ENCODE data around the gene DENND1A.
"Not testable (repeated sequence)": the region's sequence is repeated elsewhere in the genome, so short reads cannot be mapped to it uniquely, and the experiment has no call there.

The DENND1A gene

DNA sequence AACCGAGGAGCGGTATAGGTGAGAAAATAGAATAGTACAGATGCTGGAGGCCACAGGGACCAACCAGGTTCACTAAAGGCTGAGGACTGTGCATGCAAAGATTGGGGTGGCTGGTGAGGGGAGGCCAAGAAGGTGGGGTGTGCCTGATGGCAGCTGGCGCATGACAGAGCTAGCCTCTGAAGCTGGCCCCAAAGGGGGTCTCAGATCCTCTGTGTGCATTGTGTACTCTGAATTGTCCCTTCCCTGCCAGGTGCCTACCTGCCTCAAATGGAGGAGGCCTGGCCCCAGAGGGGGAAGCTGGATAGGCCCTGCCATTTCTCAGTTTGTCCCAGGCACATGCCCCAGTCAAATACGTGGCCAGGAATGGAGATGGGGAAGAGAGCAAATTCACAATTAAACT, 510.8 kb downstream of the DENND1A start:
- DNase-seq, result no peak

DNA sequence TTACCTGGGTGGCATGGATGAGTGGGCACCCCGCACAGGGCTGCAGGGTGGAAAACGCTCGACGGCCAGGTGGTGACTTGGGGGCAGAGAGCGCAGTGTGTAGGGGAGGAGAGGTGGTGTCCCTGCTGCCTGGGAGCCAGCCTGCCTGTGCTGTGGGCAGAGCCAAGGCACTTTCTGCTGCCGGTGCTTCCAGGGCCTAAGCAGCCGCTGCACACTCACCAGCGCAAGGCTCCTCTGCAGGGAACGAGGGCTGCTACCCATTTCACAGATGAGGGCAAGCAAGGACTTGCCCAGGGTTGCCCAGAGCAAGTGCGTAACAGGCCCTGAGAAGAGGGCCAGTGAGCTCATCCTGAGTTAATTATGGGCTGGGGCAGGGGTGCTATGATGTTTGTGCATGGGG, 511.4 kb downstream of the DENND1A start:
- no peak for DNase-seq

DNA sequence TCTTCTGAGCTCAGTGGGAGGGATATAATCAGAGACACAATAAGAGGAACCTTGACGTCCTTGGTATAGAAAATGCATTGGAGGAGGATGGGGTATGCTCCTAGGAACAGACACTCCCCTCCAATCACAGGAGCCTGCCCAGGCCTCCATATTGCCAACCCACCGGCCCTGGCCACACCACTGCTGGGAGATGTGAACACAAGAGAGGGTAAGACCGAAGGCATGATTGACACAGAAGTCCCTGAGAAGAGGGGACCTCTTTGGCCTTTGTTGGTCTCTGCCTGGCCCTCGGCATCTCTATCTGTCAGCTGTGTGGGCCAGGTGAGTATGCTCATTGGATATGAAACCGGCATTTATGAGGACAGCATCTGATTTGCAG, 511.9 kb downstream of the DENND1A start:
- DNase-seq, result no peak

DNA sequence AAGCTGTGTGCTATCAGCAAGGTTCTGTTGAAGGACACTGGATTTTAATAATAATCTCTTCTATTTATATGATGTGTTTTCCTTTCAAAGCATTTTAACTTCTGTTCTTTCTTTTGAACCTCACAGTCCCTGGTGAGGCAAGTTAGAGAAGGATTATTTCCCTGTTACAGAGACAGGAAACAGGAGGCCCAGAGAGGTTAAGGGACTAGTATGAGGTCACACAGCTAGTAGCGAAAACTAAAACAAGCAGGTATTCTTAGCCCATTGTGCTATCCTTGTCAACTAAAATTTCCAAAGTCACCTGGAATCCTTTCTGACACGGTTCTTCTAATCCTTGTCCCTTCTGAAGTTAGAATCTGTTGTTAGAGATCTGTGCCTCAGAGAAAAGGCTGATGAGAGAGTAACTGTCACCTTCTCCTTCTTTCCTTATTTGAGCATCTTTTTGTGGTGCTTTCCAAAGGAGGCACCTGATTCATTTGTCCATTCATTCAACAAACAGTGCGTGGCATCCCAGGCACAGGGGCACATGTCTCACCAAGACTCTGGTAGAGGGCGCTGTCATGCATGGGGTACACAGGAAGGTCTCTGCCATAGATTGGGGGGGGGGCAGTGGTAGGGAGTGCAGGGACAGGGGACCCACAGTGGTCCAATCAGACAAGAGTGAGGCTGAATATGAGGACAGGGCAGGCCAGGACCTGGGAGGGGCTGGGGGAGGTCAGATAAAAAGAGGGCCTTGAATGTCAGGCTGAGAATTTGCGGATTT, 512.5 kb downstream of the DENND1A start:
- DNase-seq, result no peak

DNA sequence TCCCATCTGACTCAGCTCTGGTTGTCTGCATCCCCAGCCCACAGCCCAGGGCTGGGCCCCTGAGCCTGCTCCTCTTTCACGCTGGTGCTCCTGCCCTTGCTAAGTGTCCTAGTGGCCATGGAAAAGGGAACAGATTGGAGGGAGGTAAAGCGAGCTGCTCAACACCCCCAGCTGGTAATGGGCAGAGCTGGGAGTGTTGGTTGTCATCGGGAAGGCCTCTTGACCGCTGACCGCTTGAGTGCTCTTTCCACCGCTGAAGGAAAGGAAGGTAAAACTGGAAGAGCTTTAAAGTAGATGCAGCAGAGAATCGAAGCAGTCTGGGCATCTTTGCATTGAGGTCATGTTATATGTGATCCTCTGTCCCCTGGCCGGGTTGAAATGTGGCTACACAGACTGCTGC, 513.8 kb downstream of the DENND1A start:
- DNase-seq, result no peak

DNA sequence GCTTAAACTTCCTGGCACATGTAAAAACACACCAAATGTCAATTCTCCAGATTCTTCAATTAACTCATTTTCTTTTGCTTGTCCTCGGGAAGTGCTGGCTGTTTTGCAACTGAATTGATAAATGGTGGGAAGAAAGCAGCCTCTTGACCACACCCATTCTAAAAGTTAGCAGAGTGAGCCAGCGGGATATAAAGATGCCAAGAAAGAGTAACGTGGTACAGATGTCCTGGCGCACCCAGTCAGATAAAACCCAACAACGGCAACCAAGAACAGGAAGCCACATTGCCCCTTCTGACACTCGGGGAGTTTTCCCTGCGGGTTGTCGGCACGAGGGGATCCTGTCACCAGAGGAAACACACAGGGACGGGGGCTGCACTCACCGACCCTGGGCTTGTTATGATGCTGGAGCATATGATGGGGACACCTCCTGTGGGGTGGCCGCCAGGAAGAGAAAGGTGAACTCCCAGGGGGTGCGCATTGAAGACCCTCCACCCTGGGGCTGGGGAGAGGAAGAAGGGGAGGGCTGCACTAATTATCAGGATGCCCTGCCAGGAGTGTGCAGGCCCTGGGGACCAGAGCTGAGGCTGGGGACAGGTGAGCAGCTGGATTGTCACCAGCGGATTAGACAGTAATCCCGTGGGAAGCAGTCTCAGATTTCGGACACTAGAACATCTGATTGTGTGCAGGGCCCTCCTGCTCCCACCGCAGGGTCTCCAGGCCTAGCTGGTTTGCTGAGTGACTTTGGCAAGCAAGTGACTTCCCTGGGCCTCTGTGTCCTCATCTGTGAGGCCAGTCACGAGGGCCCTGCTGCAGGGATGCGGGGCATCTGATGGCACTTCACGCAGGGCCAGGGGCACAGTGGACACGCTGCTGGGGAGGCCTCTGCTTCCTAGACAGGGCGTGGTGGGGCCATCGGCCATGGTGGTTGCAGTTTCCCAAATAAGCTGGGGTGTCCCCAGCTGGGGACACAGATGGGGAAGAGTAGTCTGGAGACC, 514.7 kb downstream of the DENND1A start:
- DNase-seq, result no peak

DNA sequence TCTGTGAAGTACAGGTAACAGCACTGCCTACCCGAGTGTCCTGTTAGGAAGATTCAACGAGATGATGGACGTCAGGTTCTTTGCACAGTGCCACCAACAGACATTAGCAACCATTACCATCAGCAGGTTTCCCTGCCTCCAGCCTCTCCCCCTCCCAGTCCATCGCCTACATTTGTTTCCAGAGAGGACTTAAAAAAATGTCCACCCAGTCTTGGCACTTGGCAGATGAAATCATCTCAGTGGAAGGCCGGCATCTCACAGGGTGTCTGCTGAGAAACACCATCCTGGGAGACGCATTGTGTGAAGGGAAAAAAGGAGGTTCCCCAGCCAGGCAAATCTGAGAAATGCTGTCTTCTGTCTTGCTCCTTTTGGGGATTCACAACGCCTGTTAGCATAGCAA, 515.7 kb downstream of the DENND1A start:
- DNase-seq, result no peak

DNA sequence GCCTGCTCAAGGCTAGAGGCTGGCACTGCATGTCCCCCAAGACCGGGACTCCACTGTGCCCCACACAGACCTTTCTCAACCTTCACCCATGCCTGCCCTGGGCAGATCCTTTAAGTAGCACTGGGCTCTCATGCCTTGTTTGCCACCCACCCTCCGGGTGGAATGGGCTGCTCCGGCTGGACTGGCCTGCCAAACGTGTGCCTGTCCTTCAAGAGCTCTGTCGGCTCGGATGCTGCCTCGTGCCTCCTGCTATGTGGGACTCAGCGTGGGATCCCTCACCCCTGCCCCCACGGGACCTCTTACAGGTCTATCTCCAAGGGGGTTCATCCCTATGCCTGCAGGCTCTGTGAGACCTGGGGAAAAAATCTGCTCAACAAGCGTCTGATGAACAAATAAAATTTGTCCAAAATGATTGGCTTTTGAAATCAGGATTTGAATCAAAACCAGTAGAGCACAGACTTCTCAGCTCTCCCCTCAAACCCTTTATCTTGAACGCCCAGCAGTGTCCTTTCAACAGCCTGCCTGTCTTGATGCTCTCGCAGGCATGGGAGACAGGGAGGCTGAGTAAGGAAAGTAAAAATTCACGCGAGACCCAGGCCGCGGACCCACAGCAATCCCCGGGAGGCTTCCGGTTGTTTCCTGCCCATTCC, 517.6 kb downstream of the DENND1A start:
- no peak for DNase-seq

DNA sequence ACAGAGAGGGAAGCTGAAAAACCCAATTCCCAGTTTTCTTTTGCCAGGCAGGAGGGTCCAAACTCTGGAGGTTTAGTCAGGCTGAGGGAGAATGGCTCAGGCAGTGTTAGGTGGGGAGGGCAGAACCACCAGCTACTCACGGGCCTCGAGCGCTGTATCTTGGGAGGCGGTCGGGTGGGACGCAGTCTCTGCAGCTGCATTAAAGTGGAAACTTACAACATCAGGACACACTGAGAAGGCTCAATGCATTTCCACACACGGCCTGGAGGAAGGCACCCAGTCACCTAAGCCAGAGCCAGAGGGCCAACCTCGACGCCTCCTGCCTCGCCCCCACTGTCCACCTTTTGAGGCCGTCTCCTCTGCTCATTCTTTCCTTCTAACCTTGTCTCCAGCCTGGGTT, 518.3 kb downstream of the DENND1A start:
- DNase-seq, result no peak

DNA sequence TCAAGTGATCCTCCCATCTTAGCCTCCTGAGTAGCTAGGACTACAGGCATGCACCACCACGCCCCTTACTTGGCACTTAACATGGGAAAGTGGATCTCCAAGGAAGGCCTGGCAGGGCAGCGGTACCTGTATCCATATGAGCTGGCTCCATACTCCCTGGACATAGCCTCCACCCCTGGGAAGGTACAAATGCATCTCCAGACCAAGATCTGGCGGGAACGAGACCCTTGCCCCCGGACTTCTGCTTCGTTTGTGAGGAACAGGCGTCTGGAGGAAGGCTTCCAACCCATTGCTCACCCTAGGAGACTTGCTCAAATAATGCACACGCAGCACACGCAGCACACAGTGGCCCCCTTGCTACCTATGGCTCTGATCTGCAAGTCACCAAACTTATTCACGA, 518.7 kb downstream of the DENND1A start:
- no peak for DNase-seq

DNA sequence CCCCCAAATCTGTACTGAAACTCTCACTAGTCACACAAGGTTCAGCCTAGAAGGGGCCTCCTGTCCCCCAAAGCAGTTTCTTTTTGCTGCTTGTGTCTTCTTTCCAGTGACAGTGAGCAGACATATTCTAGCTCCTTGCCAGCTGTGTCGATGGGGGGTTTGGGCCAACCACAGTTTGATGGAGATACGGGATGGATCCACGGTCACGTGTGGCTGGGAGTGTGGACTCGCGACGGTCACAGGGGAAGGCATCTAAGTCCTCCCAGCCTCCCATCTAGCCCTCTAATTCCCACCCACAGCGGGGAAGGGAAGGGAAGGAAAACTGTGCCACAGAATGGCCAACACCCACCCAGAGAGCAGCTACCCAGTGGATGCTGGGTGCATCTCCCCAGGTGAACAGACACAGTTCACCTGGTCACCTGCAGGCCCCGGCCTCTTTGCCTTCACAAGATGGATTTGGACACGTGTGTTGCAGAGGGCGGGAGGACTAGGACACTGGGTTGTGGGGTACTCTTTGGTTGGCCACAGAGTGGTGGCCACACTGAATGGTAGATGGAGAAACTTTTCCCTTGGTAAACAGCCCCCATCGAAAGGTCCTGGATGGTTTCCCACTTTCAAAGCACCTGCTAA, 519.5 kb downstream of the DENND1A start:
- no peak for DNase-seq

DNA sequence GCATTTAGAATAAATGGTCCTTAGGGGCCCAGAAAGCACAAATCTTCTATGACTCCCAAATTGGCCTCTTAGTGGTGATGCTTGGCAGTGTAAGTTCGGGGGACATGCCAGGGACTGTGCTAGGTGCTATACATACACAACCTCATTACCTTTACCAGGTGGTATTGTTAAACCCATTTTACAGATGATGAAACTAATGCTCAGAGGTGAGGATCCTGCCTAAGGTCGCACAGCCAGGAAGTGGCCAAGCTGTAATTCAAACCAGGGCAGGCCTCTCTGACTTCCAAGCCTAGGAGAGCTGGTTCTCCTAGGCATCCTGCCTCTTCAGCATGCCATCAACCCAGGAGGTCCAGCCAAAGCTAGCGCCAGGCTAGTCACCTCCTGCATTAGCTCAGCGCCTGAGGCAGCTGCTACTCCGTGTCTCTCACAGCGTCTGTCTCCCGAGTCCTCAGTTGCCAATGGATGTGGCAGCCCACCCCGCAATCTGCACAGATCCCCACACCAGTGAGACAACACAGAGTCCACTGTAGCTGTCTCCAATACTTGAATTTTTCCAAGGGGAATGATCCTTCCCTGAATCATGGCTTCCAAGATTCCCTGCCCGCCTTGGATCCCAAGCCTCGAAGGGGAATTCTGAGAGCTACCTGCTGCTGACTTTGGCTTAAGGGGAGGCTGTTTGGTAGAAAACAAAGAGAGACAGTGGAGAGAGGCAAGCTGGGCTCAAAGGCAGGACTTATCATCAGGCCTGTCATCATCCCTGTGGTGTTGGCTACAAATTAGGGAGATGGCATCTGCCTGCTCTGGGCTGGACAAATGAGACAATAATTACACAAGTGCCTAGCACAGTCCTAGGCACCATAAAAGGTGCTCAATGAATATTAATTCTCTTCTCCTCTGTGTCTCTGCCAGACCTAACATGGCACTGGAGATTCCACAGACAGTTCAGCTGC, 521.3 kb downstream of the DENND1A start:
- DNase-seq, result no peak

DNA sequence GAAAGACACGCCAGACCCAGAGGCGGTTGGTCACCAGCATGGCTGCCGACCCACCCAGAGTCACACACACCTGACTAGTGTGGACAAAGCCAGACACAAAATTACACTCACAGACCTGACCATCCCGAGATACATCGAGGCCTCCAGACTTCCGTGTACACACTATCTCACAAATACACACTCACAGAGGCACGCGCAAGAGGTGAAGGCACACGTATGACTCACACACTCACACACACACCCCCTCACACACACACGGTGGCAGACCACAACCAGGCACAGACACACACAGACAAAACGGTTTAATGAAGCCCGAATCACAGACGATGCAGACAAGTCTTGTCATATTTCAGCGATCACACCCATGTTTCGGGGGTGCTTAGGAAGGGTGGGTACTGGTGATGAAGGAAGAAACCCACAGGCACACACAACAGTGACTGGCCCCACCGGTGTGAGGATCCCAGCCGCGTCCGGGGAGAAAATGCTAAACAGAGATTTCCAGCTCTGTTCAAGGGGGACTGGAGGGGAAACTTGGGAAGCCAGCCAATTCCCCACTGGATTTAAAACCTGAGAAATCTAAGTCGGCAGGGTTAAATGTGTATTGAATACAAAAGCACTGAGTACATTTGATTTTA, 522.6 kb downstream of the DENND1A start:
- no peak for DNase-seq

DNA sequence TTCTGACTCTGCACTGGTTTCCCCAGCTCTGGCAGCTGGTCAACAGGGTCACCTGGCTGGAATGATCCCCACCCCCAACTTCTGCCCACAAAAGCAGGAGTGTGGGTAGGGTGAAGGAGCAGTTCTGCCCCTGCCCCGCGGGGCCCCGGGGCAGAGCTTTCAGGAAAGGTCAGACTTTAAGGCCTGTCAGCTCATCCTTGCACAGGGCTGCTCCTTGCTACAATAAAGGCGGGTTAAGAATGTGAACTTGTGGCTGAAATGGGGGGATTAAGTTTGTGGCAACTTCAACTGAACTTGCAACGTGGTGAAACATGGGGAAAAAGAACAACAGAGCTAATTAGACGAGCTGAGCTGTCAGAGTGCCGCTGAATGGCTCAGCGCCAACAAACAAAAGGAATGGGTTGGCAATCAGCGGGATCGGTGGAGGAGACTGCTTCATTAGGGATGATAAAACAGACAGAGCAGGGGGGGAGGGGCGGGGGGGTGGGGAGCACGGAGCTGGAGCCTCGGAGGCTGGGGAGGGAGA, 523.2 kb downstream of the DENND1A start:
- DNase-seq, result no peak

DNA sequence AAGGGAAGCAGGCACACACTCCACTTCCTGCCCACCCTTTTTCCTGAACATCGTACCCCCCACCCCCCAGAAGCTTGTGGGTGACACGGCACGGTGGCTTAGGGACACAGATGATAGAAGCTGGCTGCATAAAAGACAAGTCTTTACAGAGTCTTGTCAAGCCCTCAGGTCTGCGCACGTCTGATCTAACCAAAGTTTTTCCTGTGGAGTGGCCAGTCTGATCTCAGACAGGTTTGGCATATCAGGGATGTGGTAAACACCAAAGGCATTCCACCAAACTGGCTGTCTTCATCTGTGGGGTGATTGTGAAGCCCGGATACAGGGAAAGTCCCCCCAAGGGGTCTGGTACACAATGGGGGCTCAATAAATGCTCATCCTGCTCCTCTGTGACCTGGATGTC, 523.9 kb downstream of the DENND1A start:
- DNase-seq, result no peak

DNA sequence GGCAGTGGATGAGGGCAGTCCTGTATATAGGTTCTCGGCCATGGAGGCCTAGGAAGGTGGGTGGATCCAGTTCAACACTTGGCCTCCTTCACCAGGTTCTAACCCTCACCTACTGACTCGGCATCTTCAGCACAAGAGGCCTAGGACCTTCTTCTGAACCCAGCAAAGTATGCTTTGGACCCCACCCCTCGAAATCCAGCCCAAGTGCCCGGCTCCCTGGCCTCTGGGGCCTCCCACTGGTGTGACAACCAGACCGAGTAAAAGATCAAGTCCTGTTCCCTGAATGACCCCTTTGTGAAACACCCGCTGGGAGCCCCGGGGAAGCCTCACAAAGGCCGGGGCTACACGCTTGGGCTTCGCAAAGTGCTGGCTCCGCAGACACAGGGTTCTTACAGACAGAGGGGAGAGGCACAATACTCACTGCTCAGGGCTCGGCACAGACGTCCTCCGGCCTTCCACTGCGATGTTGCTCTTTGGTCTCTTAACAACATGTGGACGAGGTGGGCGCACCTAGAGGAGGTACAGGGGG, 526.9 kb downstream of the DENND1A start:
- no peak for DNase-seq

DNA sequence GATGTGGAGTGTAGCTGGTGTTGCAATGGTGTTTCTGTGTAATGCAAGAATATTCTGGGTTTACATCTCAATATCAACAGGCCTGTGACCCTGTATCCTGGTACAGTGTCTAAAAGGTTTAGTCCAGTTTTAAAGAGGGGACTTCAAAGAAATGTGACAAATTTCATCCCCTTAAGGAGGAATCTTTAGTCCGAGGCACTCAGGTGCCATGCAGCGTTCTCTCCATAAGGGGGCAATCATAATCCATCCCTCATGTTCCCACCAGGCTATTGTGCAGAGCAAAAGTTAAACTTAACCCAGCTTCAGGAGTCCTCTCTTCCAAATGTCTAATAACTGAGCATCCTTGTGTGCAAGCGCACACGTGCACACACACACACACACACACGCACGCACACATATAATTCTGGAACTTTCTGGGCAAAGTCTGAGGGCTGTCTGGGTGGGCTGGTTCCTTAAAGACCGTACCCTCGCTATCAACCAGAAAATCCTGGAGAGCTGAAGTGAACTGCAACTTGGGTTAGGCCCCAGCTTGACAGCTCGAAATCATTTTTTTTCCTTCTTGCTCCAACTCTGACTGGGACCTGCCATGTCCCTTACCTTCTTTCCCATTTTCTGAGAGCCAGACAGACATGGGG, 527.9 kb downstream of the DENND1A start:
- peak; percentile 73 for DNase-seq

DNA sequence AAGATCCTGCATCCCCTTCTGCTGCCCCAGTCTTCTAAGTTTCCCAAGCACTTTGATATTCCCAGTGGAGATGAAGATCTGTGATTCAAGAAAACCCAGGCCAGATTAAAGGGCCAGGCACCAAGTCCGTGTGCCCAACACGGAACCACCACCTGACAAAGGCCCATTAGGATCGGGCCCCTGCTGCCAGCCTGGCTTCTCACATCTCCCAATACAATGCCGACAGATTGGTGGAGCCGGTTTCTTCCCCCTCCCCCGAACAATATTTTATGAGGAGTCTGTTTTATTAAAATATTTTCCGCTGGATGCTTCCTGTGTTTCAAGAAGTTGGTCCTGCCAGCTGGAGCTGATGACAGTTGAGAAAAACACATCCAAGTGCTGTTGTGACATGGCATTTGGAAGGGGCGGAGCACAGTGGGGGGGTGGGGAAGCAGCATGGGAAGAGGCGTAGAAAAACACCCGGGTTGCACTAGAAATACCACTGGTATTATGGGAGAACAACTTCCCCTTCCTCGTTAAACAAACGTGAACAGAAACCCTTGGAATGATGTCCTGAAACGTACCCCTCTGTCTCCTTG, 528.9 kb downstream of the DENND1A start:
- no peak for DNase-seq

DNA sequence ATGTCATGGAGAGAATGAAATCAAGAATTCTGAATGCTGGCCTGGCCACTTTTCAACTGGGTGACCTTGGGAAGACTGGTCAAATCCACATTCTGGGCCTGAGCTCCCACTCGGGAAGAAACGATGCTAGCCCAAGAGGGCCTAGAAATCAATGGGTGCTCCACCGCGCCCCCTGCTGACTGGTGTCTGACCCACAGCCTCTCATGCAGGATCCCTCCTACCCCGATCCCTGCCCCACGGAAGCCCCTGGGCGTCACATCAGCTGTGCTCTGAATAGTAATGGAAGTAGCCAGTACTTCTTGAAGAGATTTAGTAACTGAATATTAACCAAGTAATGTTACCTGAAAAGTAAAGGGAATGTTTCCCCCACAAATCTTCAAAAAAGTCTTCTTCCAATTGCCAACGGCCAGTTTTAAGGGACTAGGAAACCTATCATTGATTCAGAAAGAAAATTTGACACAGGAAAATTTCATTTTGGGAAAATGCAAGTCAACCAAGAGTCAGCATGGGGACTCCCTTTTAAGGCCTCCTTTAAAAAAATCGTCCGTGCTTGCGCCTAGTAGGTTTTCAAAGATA, 530.0 kb downstream of the DENND1A start:
- DNase-seq, result peak; percentile 20 to 26

DNA sequence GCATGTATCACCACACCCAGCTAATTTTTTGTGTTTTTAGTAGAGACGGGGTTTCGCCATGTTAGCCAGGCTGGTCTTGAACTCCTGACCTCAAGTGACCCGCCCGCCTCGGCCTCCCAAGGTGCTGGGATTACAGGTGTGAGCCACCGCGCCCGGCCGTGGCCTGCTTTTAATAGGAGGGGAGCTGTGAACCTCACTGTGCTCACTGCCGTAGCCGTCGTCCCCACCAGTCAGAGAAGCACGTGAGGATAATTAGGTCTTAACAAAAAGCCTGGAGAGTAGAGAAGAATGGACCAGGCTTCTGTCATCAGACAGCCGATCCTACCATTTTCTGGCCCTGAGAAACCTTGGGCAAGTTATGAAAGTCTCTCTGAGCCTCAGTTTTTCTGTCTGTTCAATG, 531.0 kb downstream of the DENND1A start:
- not testable (repeated sequence) for DNase-seq

Measured in Kasumi-1 (cell line).